Superior temporal gyrus (tissue), 1 donor: Measurements from ENCODE around the gene SHROOM1.
"Not testable (repeated sequence)": the region's sequence is repeated elsewhere in the genome, so short reads cannot be mapped to it uniquely, and the experiment has no call there.

Experiments
- DNase-seq: peaks from one replicate; pipeline ENCODE4 v3.0.0-alpha.2; 2016; ENCODE audit errors: extremely low spot score

SHROOM1 gene

DNA sequence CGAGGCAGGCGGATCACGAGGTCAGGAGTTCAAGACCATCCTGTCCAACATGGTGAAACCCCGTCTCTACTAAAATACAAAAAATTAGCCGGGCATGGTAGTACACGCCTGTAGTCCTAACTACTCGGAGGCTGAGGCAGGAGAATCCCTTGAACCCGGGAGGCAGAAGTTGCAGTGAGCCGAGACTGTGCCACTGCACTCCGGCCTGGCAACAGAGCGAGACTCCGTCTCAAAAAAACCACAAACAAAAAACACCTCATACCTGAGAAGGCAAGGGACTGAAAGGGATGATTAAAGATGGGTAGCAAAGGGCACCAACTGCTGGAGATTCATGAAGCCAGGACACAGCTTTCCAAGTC, 23.7 kb downstream of the SHROOM1 start:
- not testable (repeated sequence) for DNase-seq

DNA sequence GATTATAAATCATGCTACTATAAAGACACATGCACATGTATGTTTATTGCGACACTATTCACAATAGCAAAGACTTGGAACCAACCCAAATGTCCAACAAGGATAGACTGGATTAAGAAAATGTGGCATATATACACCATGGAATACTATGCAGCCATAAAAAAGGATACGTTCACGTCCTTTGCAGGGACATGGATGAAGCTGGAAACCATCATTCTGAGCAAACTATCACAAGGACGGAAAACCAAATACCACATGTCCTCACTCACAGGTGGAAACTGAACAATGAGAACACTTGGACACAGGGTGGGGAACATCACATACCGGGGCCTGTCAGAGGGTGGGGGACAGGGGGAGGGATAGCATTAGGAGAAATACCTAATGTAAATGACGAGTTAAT, 24.6 kb downstream of the SHROOM1 start:
- DNase-seq, result not testable (repeated sequence)

- not testable (repeated sequence) for DNase-seq
Measured at GRCh38 chr5:132804219-132804618, 26.2 kb downstream of the SHROOM1 start.

DNA sequence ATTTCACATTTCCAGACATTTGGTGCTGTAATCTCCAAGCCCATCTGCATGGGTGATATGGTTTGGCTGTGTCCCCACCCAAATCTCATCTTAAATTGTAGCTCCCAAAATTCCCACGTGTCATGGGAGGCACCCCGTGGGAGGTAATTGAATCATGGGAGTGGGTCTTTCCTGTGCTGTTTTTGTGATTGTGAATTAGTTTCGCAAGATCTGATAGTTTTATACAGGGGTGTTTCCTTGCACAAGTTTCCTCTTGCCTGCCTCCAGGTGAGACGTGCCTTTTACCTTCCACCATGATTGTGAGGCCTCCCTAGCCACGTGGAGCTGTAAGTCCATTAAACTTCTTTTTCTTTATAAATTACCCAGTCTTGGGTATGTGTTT, 27.8 kb downstream of the SHROOM1 start:
- not testable (repeated sequence) for DNase-seq

- DNase-seq, result peak; percentile 34
Measured at GRCh38 chr5:132802044-132802684, 28.3 kb downstream of the SHROOM1 start.

GRCh38 chr5:132800545-132800944, 29.9 kb downstream of the SHROOM1 start:
- peak; percentile 95 for DNase-seq

- DNase-seq, result no peak
Measured at GRCh38 chr5:132799392-132799791, 31.1 kb downstream of the SHROOM1 start.

DNA sequence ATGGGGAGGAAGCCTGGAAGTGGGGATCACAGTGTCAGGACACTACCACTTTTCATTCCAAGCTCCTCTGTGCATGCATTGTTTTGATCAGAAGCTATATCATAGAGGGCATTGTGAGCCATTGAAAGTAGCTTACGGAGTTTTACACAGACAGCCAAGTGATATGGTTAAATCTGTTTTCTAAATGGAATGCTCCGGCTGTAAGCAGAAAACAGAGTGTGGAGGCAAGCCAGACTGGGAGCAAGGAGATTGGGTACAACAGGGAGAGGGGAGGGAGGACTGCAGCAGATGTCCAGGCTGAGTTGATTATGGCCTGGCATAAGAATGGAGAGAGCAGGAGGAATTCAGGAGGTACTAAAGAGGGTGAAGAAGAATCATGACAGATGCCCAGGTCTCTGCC, 32.8 kb downstream of the SHROOM1 start:
- DNase-seq, result peak; percentile 87

DNA sequence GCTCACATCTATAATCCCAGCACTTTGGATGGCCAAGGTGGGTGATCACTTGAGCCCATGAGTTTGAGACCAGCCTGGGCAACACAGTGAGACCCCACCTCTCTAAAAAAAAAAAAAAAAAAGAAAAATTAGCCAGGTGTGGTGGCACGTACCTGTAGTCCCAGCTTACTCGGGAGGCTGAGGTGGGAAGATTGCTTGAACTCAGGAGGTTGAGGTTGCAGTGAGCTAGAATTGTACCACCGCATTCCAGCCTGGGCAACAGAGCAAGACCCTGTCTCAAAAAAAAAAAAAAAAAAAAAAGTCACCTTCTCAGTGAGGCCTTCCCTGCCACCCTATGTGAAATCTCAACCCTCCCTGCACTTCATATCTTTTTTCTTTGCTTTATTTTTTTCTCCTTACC, 39.4 kb downstream of the SHROOM1 start:
- DNase-seq, result no peak

- peak; percentile 28 for DNase-seq
Measured at GRCh38 chr5:132790201-132790865, 40.1 kb downstream of the SHROOM1 start.

- no peak for DNase-seq
Measured at GRCh38 chr5:132788990-132789886, 41.2 kb downstream of the SHROOM1 start.

DNA sequence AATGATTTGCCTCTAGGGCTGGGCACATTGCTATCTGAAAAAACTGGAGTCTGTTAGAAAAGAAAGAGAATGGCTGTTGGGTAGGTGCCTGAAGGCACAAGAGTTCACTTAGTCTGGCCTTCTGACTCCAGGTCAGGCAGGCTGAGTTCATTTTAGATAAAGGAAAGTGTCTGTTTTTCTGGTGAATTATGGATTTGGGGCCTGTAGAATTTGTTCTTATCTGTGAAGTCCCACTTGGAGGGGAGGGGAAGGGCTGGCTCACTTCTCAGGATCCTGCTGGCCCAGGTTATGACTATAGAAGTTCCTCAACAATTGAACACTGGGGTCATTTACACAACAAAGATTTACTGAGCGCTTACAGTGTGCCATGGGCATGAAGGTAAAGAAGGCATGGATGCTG, 41.9 kb downstream of the SHROOM1 start:
- DNase-seq, result no peak

- DNase-seq, result no peak
Measured at GRCh38 chr5:132787076-132787475, 43.4 kb downstream of the SHROOM1 start.

DNA sequence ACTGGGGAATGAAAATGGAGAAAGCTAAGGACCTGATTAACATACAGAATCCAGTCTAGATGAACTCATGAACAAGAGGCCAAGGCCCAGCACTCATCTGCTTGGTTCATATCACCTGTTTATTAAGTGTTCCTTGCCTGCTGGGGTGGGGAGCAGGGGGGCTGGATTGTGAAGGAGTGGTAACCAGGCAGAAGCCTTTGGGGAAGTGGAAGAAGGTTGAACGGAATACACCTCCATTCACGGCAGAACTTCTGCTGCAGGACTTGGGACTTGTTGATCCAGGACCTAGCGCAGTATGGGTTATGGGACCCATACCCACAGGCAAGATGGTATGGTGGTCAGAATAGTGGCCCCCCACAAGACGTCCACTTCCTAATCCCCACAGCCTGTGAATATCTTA, 44.6 kb downstream of the SHROOM1 start:
- no peak for DNase-seq

GRCh38 chr5:132785365-132785764, 45.1 kb downstream of the SHROOM1 start:
- peak; percentile 42 for DNase-seq

DNA sequence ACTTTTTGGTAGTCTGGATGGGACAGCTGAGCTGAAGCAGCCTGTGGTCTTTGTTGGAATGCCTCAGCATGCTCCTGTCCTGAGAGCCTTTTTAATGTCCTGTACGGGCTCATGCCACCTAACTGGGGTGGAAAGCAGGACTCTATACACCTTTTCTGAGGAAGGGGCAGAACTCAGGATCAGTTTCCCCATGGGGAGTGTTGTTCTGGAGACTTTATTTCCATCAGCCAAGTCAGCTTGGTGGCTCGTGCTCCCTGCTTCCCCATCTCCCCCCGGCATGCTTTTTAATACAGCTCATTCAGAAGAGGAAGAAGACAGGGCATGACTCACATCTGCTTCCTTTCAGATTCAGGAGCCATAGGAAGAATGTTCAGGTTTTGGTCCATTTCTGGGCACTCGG, 48.3 kb downstream of the SHROOM1 start:
- DNase-seq, result peak; percentile 33

- DNase-seq, result peak; percentile 28
Measured at GRCh38 chr5:132781029-132781428, 49.4 kb downstream of the SHROOM1 start.

- no peak for DNase-seq
Measured at GRCh38 chr5:132780577-132780976, 49.9 kb downstream of the SHROOM1 start.

- peak; percentile 95 for DNase-seq
Measured at GRCh38 chr5:132779961-132780360, 50.5 kb downstream of the SHROOM1 start.

DNA sequence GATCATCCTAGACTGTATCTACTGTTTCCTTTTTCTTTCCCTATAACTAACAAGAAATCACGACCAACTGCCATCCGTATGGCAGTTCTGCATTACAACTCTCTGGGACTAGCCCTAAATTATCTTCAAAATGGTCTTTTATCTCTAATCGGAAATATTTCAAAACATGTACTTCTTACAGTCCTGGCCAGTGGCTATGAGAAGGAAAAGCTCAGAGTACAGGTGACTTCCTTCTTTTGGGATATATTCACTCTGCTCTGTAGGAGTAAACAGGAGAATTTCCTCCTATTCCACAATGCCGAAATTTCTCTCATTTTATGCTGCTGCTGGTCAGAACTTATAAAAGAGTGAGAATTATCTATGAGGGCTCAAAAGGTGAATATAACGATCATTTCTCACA, 51.6 kb downstream of the SHROOM1 start:
- DNase-seq, result peak; percentile 64

DNA sequence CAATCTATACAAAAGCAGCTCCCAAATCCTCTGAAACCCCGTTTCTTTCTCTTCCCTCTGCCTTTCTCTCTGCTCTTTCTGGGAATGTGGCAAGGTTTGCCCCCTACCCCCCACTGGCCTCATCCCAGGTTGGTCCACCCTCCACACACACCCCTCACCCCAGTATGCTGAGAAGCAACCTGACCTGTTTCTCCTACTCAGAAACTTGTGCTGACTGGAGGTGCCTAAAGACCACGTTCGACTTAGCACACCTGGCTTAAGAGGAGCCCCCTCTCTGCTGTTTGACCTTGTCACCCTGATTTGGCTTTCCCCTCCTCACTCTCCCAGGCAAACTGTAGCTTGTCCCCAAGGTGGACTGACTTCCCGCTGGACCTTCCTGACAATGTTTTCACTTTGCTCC, 52.3 kb downstream of the SHROOM1 start:
- DNase-seq, result no peak

- DNase-seq, result peak; percentile 71
Measured at GRCh38 chr5:132777209-132778069, 53.0 kb downstream of the SHROOM1 start, which contains the start of gene SEPTIN8. Gene SEPTIN8, minus strand, starts transcription at chr5:132777239. Its CDS starts 102 bp downstream, at chr5:132777137.
